22Rv1 (cell line): ENCODE results near the gene LIMA1.

Experiments
- CTCF ChIP-seq: fragments of 450-650 bp; IDR thresholded peaks from 2 replicates; pipeline ENCODE4 v1.5.1; 2017; ENCODE audit warnings: mild to moderate bottlenecking
- ZFX ChIP-seq: fragments of 450-650 bp; IDR thresholded peaks from 2 replicates; pipeline ENCODE4 v1.6.1; 2017; ENCODE audit warnings: antibody characterized with exemption, borderline replicate concordance

- TF ChIP-seq CTCF (no peak), ZFX (no peak)
Observed at GRCh38 chr12:50162230-50162629, 121.1 kb downstream of the LIMA1 start.
